Measurements from ENCODE around the gene CPA5.
A peak's percentile ranks its signal among the peaks of the same experiment; 100 is the strongest.

The CPA5 gene

GRCh38 chr7:130365511-130366441 lies 21.2 kb downstream of the CPA5 start:
- peak; percentile 85 for DNase-seq (ENCODE audit: low read depth)
- no peak for TF ChIP-seq CTCF (IDR thresholded peaks at IDR 0.05; ENCODE audit: insufficient read depth, low read depth, low read length, missing control alignments)
- H3K4me3 ChIP-seq (ENCODE audit: low read depth, low read length) = no peak overlapping the region

GRCh38 chr7:130366564-130366963 lies 21.9 kb downstream of the CPA5 start:
- no peak overlapping the region for H3K4me3 ChIP-seq (ENCODE audit: low read depth, low read length)
- DNase-seq (ENCODE audit: low read depth) = no peak
- no peak for TF ChIP-seq CTCF (IDR thresholded peaks at IDR 0.05; ENCODE audit: insufficient read depth, low read depth, low read length, missing control alignments)

GRCh38 chr7:130367088-130367755 lies 22.6 kb downstream of the CPA5 start:
- no peak for TF ChIP-seq CTCF (IDR thresholded peaks at IDR 0.05; ENCODE audit: insufficient read depth, low read depth, low read length, missing control alignments)
- no peak for DNase-seq (ENCODE audit: low read depth)
- H3K4me3 ChIP-seq (ENCODE audit: low read depth, low read length) = no peak overlapping the region

- TF ChIP-seq CTCF (IDR thresholded peaks at IDR 0.05; ENCODE audit: insufficient read depth, low read depth, low read length, missing control alignments) = no peak
- no peak for DNase-seq (ENCODE audit: low read depth)
- H3K4me3 ChIP-seq (ENCODE audit: low read depth, low read length) = no peak overlapping the region
These were observed 23.5 kb downstream of the CPA5 start for GRCh38 chr7:130367836-130368746.

- H3K4me3 ChIP-seq (ENCODE audit: low read depth, low read length) = no peak overlapping the region
- peak; percentile 12 for DNase-seq (ENCODE audit: low read depth)
- TF ChIP-seq CTCF (IDR thresholded peaks at IDR 0.05; ENCODE audit: insufficient read depth, low read depth, low read length, missing control alignments) = no peak
These were observed 24.6 kb downstream of the CPA5 start for GRCh38 chr7:130369110-130369711.
